WTC11 (cell line): ENCODE data around the gene GABRB1. TPM values are rescaled to one million over a fixed set of nuclear protein-coding genes. Genes with fewer than 3 reads are reported as not detected.

Experiments
- ATAC-seq: fragments of 200-7000 bp; cut with Tn5 transposase; 2 replicates; pipeline ENCODE4 v1.10.0; 2021; ENCODE audit warnings: mild to moderate bottlenecking, moderate library complexity
- CTCF ChIA-PET: fragments of 300-600 bp; sonication (Branson Sonifier 250); formaldehyde crosslinking; loops from one replicate; lab custom pipeline; 2021; ENCODE audit warnings: antibody characterized with exemption; lab: Charles Lee
- POLR2A ChIA-PET: fragments of 350-600 bp; sonication (Branson Sonifier 250); formaldehyde crosslinking; loops from one replicate; lab custom pipeline; 2021; ENCODE audit warnings: antibody characterized with exemption; lab: Charles Lee
- DNase-seq: peaks from one replicate; pipeline ENCODE4 v3.0.0; 2021; ENCODE audit warnings: low spot score
- H3K27ac Mint-ChIP-seq: 2 replicates; pipeline ENCODE4 v1.8.0; 2021; ENCODE audit warnings: mixed read lengths
- H3K27me3 Mint-ChIP-seq: 2 replicates; pipeline ENCODE4 v1.8.0; 2021; ENCODE audit warnings: low read depth, mild to moderate bottlenecking, moderate library complexity, mixed read lengths
- H3K36me3 Mint-ChIP-seq: 2 replicates; pipeline ENCODE4 v1.8.0; 2021; ENCODE audit warnings: mixed read lengths
- H3K4me1 Mint-ChIP-seq: 2 replicates; pipeline ENCODE4 v1.8.0; 2022; ENCODE audit warnings: mixed read lengths
- H3K4me3 Mint-ChIP-seq: 2 replicates; pipeline ENCODE4 v1.8.0; 2021; ENCODE audit warnings: mild to moderate bottlenecking, moderate library complexity, mixed read lengths
- H3K9me3 Mint-ChIP-seq: 2 replicates; pipeline ENCODE4 v1.8.0; 2021; ENCODE audit warnings: mixed read lengths
- AFF4 ChIP-seq: sonication (generic); formaldehyde crosslinking; IDR thresholded peaks from 2 replicates; pipeline ENCODE4 v1.8.1; 2023; ENCODE audit warnings: mild to moderate bottlenecking, missing genetic modification reagents, borderline replicate concordance
- ARID4B ChIP-seq: sonication (generic); formaldehyde crosslinking; IDR thresholded peaks from 2 replicates; pipeline ENCODE4 v1.8.0; 2023; ENCODE audit warnings: missing genetic modification reagents, mild to moderate bottlenecking, borderline replicate concordance
- ATF6 ChIP-seq: sonication (generic); formaldehyde crosslinking; IDR thresholded peaks from 2 replicates; pipeline ENCODE4 v1.8.1; 2023; ENCODE audit warnings: mild to moderate bottlenecking, missing genetic modification reagents
- IRF1 ChIP-seq: sonication (generic); formaldehyde crosslinking; IDR thresholded peaks from 2 replicates; pipeline ENCODE4 v1.8.0; 2023; ENCODE audit warnings: missing genetic modification reagents
- JUN ChIP-seq: sonication (generic); formaldehyde crosslinking; IDR thresholded peaks from 2 replicates; pipeline ENCODE4 v1.8.0; 2023; ENCODE audit warnings: mild to moderate bottlenecking, missing genetic modification reagents
- NFYB ChIP-seq: sonication (generic); formaldehyde crosslinking; conservative IDR thresholded peaks from 2 replicates; pipeline ENCODE4 v1.8.0; 2022; ENCODE audit warnings: low read depth, missing genetic modification reagents
- NR2C2 ChIP-seq: sonication (generic); formaldehyde crosslinking; IDR thresholded peaks from 2 replicates; pipeline ENCODE4 v1.8.0; 2022; ENCODE audit warnings: mild to moderate bottlenecking, missing genetic modification reagents
- PRDM15 ChIP-seq: sonication (generic); formaldehyde crosslinking; IDR thresholded peaks from 2 replicates; pipeline ENCODE4 v1.8.0; 2022; ENCODE audit warnings: missing genetic modification reagents
- TEAD1 ChIP-seq: sonication (generic); formaldehyde crosslinking; IDR thresholded peaks from 2 replicates; pipeline ENCODE4 v1.8.0; 2022; ENCODE audit warnings: mild to moderate bottlenecking, missing genetic modification reagents
- USF1 ChIP-seq: sonication (generic); formaldehyde crosslinking; IDR thresholded peaks from 2 replicates; pipeline ENCODE4 v1.8.0; 2022; ENCODE audit warnings: mild to moderate bottlenecking, missing genetic modification reagents
- ZBTB21 ChIP-seq: sonication (generic); formaldehyde crosslinking; IDR thresholded peaks from 2 replicates; pipeline ENCODE4 v1.8.1; 2023; ENCODE audit warnings: mild to moderate bottlenecking, missing genetic modification reagents, borderline replicate concordance
- ZSCAN18 ChIP-seq: fragments of 250-450 bp; sonication (Bioruptor Pico); IDR thresholded peaks from 2 replicates; pipeline ENCODE4 v2.1.2; 2022; ENCODE audit warnings: mild to moderate bottlenecking, moderate library complexity
- total RNA-seq: library from RNA; stranded (reverse); gene quantifications from 3 replicates; pipeline ENCODE4 v1.2.3, GENCODE V29; 2021

GABRB1 gene
- total RNA-seq, 1 experiment from 2014 or later = 0.66 TPM

- TF ChIP-seq ARID4B (CRISPR knock-in tag) (no peak), NR2C2 (CRISPR knock-in tag) (no peak), USF1 (CRISPR knock-in tag) (no peak), PRDM15 (CRISPR knock-in tag) (no peak), IRF1 (CRISPR knock-in tag) (no peak), ZSCAN18 (CRISPR knock-in tag) (no peak), ZBTB21 (CRISPR knock-in tag) (no peak), ATF6 (CRISPR knock-in tag) (no peak), AFF4 (no peak), NFYB (CRISPR knock-in tag) (no peak), JUN (CRISPR knock-in tag) (no peak), TEAD1 (CRISPR knock-in tag) (no peak)
- Mint-ChIP-seq H3K27me3 (peaks cover 6% of the 10 kb centered on the region; the same call in 1 of the 2 replicates), H3K4me1 (peaks cover 19% of the 10 kb centered on the region), H3K36me3 (no peaks in the 10 kb centered on the region), H3K27ac (no peak overlapping the region), H3K9me3 (no peaks in the 10 kb centered on the region), H3K4me3 (no peak overlapping the region)
- DNase-seq (no peak), ATAC-seq (no peak)
- ChIA-PET POLR2A (no interaction called here), CTCF (no interaction called here)
These were observed 434.9 kb downstream of the GABRB1 start for GRCh38 chr4:47466056-47466785.
